NCI-H2196 treated with DMSO at 0.1 percent for 48 hours (cell line): Measurements from ENCODE around the gene ARPP21.
A peak's percentile ranks its signal among the peaks of the same experiment; 100 is the strongest.

Experiments
- DNase-seq: peaks from one replicate; lab custom pipeline; 2025; ENCODE audit not compliant: unreplicated experiment; lab: John Stamatoyannopoulos, UW

ARPP21 gene

GRCh38 chr3:35641331-35641730 is 2.0 kb downstream of the ARPP21 start:
- no peak for DNase-seq

- DNase-seq, result no peak
Measured at GRCh38 chr3:35641920-35642527, 2.7 kb downstream of the ARPP21 start.

DNA sequence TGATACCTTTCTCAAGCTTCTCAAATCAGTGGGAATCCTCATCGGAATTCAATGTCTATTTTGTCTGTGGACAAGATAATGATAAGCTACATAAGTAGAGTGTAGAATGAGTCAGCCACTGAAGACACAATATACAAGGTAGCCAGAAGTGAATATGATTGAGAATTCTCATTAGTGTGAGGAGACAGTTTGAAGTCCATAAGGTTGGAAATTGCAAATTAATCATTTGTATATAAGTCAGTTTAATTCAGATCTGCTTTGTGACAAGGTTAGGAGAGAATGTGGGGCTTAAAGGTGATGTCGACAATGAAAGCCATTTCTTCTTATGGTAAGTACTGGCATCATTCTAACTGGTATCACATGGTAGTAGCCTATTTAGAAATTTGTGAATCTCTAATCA is 4.2 kb downstream of the ARPP21 start:
- DNase-seq, result no peak

DNA sequence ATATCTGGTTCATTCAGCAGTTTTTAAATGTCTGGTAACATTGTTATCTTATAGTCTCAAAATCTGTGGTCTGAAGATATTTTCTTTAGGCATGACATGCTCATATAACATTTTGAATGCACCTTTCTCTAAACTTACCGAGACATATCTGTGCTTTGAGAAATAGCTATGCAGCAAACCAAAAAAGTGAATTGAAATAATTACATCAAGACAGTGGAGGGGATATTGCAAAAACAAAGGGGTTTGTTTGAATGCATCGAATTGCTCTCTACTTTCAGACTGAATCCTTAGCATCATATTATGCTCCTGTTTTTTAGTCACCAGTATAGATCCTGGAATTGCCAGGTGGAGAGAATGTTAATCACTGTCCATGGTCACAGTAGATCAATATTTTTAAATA is 5.1 kb downstream of the ARPP21 start:
- no peak for DNase-seq

DNA sequence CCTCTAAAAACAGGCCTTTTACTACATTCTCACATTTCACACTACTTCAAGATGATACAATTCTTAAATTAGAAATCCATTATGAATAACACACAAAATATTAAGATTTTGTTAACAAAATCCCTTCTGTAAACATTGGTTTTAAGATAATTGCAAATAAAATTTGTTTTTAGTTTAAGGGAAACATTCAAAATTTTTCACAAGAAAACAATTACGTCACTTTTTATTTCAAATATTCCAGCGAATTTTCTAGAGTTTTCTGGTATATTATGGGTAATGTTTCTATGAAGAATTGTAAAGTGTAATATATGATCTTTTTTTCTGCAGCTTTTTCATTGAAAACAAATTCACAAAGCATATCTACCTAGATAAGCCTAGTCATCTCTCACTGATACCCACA is 5.9 kb downstream of the ARPP21 start:
- DNase-seq, result no peak

DNA sequence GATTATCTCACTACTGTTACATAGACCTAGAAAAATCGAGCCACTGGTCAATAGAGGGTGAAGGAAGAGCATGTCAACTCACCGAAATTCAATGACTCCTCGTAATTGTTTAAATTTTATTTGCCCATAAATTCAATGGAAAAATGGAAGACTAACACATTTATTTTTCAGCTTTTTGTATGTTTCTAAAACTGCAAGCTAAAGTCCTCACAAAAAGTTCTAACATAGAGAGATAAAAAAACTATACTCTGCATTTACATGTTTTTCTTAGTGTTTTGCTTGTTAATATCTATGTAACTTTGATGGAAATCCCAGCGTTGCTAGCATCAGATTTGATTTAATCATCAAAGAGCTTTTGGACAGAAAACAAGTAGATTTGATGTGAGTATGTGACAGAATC is 6.8 kb downstream of the ARPP21 start:
- no peak for DNase-seq

DNA sequence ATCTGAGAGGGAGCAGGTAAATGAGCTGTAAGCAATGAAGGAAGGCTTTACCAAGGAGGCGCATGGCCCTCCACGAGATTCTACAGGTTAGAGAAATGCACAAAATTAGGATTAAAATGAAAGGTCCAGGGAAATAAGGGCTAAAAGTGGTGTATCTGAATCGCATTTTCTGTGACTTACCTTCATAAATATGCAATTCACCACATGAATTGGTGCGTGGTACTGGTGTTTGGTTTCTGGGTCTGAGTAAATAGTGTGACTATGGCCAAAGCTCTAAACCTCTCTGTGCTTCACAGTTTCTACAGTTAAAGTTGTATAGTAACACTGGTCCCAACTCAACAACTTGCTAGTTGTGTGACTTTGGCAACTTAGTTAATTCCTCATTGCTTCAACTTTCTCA is 8.1 kb downstream of the ARPP21 start:
- no peak for DNase-seq

DNA sequence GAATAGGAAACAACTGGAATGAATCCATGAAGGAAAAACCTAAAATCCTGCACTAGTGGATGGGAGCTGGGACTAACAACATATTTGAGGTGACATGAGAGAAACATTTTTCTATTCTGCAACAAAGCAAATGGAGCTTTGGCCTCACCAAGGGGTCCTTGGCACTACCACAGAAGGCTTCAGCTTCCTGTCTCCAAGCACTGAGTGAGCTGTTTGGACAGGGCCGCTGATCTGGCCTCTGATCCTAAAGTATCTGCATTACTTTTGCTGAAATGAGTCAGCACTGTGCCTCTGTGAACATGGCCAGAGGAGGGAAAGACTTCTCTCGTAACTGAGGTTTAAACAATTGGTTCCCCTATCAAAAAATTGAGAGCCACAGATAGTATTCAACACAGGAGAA is 9.0 kb downstream of the ARPP21 start:
- no peak for DNase-seq

DNA sequence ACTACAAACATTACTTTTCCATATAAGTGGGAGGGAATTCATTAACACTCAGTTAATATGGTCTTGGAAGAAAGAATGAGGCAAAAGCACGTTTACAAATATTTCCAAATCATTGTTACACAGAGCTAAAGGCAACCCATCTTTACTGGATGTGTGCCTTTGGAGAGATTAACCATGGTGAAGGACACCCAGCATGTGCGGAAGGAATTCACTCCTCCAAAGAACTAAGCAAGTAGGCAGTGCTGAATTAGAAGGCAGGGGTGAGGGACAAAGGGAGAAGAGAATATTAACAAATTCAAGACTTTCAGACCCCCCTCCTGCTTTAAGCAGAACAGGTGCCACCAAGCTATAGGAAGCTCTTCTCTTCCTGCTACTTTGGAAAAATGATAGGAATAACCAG is 10.1 kb downstream of the ARPP21 start:
- DNase-seq, result no peak

DNA sequence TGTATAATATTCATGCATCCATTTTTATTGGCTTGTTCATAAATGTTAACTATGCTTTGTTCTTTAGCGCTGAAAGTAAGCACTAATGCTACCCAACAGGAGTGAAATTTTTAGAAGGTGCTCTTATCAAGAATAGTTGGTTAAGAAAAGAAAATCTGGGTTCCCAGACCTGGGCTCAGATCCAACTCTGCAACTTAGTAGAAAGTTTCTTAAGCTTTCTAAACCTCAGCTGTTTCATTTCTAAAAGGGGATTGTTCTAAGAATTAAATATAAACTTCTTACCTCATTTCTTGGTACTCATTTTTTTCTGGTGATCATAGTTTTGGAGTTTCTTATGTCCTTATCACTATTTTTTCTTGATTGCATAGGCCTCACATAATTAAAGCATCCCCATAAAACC is 12.1 kb downstream of the ARPP21 start:
- no peak for DNase-seq

DNA sequence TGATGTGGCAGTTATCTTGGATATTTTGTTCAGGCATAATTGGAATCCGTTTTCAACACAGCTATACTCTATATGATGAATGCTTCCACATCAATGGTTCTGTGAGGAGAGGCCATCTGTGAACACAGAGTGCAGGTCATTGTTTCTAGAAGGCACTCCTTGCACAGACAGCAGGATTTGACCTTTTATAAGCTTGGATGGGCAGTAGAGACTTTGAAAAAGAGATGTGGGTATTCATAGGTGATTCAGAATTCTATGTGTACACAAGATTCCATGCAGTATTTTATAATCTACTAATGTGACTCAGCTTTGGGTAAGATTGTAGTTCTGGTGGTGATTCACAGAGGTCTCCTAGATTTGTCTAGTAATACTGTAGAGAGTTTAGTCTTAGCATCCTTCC is 12.5 kb downstream of the ARPP21 start:
- no peak for DNase-seq

- DNase-seq, result no peak
Measured at GRCh38 chr3:35653347-35653746, 14.0 kb downstream of the ARPP21 start.

GRCh38 chr3:35654476-35654875 is 15.2 kb downstream of the ARPP21 start:
- DNase-seq, result no peak

DNA sequence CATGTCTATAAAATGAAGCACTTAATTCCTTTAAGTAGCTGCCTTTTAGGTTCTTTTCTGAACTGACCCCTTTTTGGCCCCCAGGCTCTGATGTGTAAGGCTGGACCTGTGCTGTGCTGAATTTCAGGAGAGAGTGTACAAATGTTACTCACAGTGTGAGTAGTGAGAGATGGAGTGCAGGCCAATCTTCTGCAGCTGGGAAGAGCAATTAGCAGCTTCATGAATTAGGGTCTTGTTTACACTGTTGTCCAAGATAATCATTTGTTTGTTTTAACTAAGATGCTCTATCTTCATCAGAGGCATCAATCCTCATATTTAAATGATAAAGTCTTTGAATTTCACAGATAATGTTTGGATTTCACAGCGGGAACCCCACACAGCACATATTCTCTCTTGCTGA is 19.4 kb downstream of the ARPP21 start:
- no peak for DNase-seq

- peak; percentile 10 for DNase-seq
Measured at GRCh38 chr3:35659768-35660167, 20.4 kb downstream of the ARPP21 start.

- no peak for DNase-seq
Measured at GRCh38 chr3:35663471-35663870, 24.1 kb downstream of the ARPP21 start.

GRCh38 chr3:35664460-35664919 is 25.2 kb downstream of the ARPP21 start:
- peak; percentile 62 for DNase-seq

- no peak for DNase-seq
Measured at GRCh38 chr3:35665390-35666055, 26.2 kb downstream of the ARPP21 start.

- DNase-seq, result no peak
Measured at GRCh38 chr3:35666888-35667287, 27.6 kb downstream of the ARPP21 start.

- DNase-seq, result no peak
Measured at GRCh38 chr3:35670408-35670965, 31.2 kb downstream of the ARPP21 start.

- no peak for DNase-seq
Measured at GRCh38 chr3:35671483-35671882, 32.2 kb downstream of the ARPP21 start.

DNA sequence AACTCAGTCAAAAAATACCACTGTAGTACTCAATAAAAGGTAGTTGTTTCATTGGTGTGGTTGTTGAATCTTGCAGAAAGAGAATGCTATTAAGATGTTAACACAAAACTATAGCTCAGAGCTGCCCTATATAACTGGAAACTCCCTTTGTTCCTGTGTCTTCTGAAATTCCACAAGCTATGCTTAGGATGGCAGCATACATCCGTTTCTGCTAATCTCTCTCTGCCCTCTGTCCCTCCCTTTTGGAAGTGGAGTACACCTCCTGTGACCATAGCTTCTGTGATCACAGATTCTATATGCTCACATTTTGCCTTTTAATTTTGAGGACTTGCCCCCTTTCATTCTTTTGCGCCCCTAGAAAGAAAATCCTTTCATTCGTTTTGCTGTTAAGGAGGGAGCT is 33.7 kb downstream of the ARPP21 start:
- DNase-seq, result no peak
